ENCODE data around the gene GLDC.

GLDC gene

DNA sequence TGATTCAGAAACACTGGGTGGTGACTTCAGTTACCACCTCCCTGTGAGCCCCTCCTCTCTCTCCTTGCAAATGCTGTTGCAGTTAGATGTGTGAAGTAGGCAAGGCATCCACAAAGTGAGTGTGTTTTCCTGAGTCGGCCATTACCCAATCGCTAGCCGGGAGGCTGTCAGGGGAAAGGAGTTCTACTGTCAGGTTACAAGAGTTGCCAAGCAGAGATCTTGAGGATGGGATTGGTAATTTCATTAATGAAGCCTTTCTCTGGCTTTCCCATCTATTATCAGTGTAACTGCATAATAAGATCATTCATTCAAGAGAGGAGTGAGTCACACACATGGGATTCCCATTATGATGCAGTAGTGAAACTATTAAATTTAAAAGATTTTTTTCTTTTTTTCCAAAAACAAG is 106.9 kb downstream of the GLDC start:
- TF ChIP-seq TAF1 (IDR thresholded peaks at IDR 0.05; ENCODE audit: borderline replicate concordance, insufficient read depth, low read length), result no peak
- TF ChIP-seq POLR2AphosphoS5 (IDR thresholded peaks at IDR 0.05; ENCODE audit: low read depth, low read length), result no peak
- TF ChIP-seq SIN3A (IDR thresholded peaks at IDR 0.05; ENCODE audit: borderline replicate concordance, insufficient read depth, low read length), result no peak
- TF ChIP-seq, protein P1, sequence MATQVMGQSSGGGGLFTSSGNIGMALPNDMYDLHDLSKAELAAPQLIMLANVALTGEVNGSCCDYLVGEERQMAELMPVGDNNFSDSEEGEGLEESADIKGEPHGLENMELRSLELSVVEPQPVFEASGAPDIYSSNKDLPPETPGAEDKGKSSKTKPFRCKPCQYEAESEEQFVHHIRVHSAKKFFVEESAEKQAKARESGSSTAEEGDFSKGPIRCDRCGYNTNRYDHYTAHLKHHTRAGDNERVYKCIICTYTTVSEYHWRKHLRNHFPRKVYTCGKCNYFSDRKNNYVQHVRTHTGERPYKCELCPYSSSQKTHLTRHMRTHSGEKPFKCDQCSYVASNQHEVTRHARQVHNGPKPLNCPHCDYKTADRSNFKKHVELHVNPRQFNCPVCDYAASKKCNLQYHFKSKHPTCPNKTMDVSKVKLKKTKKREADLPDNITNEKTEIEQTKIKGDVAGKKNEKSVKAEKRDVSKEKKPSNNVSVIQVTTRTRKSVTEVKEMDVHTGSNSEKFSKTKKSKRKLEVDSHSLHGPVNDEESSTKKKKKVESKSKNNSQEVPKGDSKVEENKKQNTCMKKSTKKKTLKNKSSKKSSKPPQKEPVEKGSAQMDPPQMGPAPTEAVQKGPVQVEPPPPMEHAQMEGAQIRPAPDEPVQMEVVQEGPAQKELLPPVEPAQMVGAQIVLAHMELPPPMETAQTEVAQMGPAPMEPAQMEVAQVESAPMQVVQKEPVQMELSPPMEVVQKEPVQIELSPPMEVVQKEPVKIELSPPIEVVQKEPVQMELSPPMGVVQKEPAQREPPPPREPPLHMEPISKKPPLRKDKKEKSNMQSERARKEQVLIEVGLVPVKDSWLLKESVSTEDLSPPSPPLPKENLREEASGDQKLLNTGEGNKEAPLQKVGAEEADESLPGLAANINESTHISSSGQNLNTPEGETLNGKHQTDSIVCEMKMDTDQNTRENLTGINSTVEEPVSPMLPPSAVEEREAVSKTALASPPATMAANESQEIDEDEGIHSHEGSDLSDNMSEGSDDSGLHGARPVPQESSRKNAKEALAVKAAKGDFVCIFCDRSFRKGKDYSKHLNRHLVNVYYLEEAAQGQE (IDR thresholded peaks at IDR 0.05; ENCODE audit: insufficient read depth in 1 of 2, low read depth in 2 of 2, low read length in 2 of 2), result no peak
- TF ChIP-seq FOXP2 (optimal IDR thresholded peaks at IDR 0.05; ENCODE audit: borderline replicate concordance, extremely low read depth, extremely low read length, insufficient read depth), result no peak

DNA sequence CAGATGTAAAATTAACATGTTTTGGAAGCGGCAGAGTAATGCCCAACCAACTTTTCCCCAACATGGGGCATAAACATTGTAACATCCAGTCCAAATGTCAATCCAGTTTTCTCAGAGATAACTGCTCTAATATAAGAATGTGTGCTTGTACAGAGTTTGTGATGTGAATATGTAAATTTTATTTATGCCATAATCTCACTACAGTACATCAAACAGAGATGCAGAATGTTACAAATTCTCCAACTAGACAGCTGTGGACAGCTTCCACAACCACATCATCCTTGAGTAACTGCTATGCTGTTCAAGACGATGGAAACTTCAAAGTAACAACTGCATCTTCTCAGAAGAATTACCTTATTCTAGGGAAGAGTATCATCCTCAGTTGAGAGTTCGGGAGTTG is 109.9 kb downstream of the GLDC start:
- TF ChIP-seq SIN3A (IDR thresholded peaks at IDR 0.05; ENCODE audit: borderline replicate concordance, insufficient read depth, low read length) (no peak), FOXP2 (optimal IDR thresholded peaks at IDR 0.05; ENCODE audit: borderline replicate concordance, extremely low read depth, extremely low read length, insufficient read depth) (no peak), POLR2AphosphoS5 (IDR thresholded peaks at IDR 0.05; ENCODE audit: low read depth, low read length) (no peak), TAF1 (IDR thresholded peaks at IDR 0.05; ENCODE audit: borderline replicate concordance, insufficient read depth, low read length) (no peak)
- TF ChIP-seq, protein P1 (IDR thresholded peaks at IDR 0.05; ENCODE audit: insufficient read depth in 1 of 2, low read depth in 2 of 2, low read length in 2 of 2), result no peak

DNA sequence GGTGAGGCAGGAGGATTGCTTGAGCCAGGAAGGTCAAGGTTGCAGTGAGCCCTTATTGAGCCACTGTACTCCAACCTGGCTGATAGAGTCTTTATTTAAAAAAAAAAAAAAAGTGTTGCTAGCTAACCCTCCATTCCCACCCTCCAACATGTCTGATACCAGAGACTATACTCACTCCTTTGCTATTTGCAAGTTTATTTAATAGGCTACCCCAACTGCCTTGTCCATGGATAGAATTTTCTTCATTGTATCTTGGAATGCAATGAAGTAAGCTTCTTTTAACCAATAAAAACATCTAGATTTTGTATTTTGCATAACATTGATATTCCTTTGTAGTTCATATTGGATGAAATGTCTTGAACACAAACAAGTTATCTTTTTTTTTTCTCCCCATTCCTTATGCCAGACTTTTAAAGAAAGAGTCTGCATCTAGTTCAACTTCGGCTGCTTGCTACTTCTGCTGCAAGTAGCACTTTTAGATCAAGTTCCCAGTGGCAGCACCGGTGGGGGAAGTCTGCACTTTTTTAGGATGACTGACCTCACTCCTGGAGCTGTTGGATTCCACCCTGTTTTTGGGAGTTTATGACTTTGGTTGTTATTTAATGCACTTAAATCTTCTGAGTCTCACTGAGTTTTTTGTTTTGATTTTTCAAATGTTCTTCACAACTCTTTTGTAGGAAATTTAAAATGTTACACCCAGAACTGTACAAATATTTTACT is 120.0 kb downstream of the GLDC start:
- TF ChIP-seq, protein P1 (IDR thresholded peaks at IDR 0.05; ENCODE audit: insufficient read depth in 1 of 2, low read depth in 2 of 2, low read length in 2 of 2), result no peak
- no peak for TF ChIP-seq SIN3A (IDR thresholded peaks at IDR 0.05; ENCODE audit: borderline replicate concordance, insufficient read depth, low read length)
- TF ChIP-seq POLR2AphosphoS5 (IDR thresholded peaks at IDR 0.05; ENCODE audit: low read depth, low read length), result no peak
- no peak for TF ChIP-seq TAF1 (IDR thresholded peaks at IDR 0.05; ENCODE audit: borderline replicate concordance, insufficient read depth, low read length)
- no peak for TF ChIP-seq FOXP2 (optimal IDR thresholded peaks at IDR 0.05; ENCODE audit: borderline replicate concordance, extremely low read depth, extremely low read length, insufficient read depth)

DNA sequence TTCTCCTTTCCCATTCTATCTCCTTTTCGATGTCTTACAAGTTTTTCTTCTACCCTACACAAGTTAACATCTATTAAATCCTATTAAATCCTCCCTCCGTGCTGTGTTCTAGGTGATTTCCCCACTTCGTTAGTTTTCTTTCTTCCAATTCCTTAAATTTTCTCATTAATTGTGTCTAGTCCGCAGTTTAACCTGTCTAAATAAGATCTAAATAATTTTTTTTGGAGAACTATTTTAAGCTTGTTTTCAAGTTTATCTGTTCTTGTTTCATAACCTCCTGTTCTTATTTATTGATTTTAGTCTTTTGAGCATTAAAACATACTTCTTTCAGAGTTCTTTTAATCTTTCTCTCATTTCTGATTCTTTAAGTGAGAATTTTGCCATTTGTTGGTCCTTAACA is 123.3 kb downstream of the GLDC start:
- TF ChIP-seq TAF1 (IDR thresholded peaks at IDR 0.05; ENCODE audit: borderline replicate concordance, insufficient read depth, low read length) (no peak), SIN3A (IDR thresholded peaks at IDR 0.05; ENCODE audit: borderline replicate concordance, insufficient read depth, low read length) (no peak), FOXP2 (optimal IDR thresholded peaks at IDR 0.05; ENCODE audit: borderline replicate concordance, extremely low read depth, extremely low read length, insufficient read depth) (no peak), POLR2AphosphoS5 (IDR thresholded peaks at IDR 0.05; ENCODE audit: low read depth, low read length) (no peak)
- TF ChIP-seq, protein P1 (IDR thresholded peaks at IDR 0.05; ENCODE audit: insufficient read depth in 1 of 2, low read depth in 2 of 2, low read length in 2 of 2), result no peak
